Large intestine (tissue), 3 donors: ENCODE data around the gene MYH7. TPM values are rescaled to one million over a fixed set of nuclear protein-coding genes. Genes with fewer than 3 reads are reported as not detected.
"Not testable (repeated sequence)": the region's sequence is repeated elsewhere in the genome, so short reads cannot be mapped to it uniquely, and the experiment has no call there.

Source experiments
- DNase-seq, 2 donors: peaks; one replicate each; pipeline versions ENCODE4 v3.0.0 to v3.0.0-alpha.2; 2013
- H3K27ac ChIP-seq: one replicate; pipeline ENCODE4 v1.5.1; 2013; ENCODE audit warnings: low read length
- H3K27me3 ChIP-seq: 2 replicates; pipeline ENCODE4 v1.6.1; 2013; ENCODE audit warnings: low read length; ENCODE audit not compliant: control insufficient read depth, insufficient read depth
- H3K36me3 ChIP-seq: 2 replicates; pipeline ENCODE4 v1.6.1; 2013; ENCODE audit warnings: low read length; ENCODE audit not compliant: control insufficient read depth, insufficient read depth
- H3K4me1 ChIP-seq: one replicate; pipeline ENCODE4 v1.6.1; 2013; ENCODE audit warnings: low read length; ENCODE audit not compliant: control insufficient read depth, insufficient read depth
- H3K4me3 ChIP-seq: one replicate; pipeline ENCODE4 v1.5.1; 2013; ENCODE audit warnings: low read length
- H3K9me3 ChIP-seq: one replicate; pipeline ENCODE4 v1.6.1; 2013; ENCODE audit warnings: mild to moderate bottlenecking, low read depth, low read length, moderate library complexity; ENCODE audit not compliant: control insufficient read depth
- WGBS: methylation state at CpG from one replicate; pipeline ENCODE4 v1.1.5; 2013; ENCODE audit warnings: low lambda C conversion rate; ENCODE audit not compliant: insufficient coverage; 5-methylcytosine and 5-hydroxymethylcytosine counted together
- polyA plus RNA-seq: library from polyadenylated mRNA; unstranded; fragments of 120-200 nt; gene quantifications from one replicate; pipeline ENCODE4 v1.2.1, GENCODE V29; 2013

Gene MYH7
- polyA plus RNA-seq, 1 donor = 0.91 TPM

DNA sequence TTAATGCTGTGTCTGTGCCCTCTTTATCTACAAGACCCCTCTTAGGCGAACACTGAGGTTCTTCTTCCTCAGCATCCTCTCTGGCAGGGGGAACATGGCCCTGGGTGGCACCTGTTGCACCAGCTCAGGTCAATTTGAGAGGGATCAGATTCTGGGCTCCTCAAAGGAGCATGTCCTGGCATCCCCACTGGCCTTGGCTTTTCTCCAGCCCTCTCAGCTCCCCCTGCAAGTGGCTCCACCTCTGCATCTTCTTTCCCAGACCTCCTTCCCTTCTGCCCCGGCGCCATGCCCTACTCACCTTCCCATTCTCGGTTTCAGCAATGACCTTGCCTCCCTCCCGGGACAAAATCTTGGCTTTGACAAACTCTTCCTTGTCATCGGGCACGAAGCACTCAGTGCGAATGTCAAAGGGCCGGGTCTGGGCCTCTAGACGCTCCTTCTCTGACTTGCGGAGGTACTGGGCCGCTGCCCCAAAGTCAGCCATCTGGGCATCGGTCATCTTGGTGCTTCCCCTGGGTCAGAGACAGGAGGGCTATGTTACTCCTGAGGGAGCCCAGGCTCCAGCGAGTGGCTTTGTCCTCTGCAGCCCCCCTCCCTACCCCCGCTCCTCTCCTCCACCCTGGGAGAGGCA is 28.6 kb downstream of the MYH7 start:
- Histone ChIP-seq H3K4me1 (no peaks in the 10 kb centered on the region), H3K27me3 (peaks cover 3% of the 10 kb centered on the region), H3K36me3 (no peaks in the 10 kb centered on the region), H3K9me3 (no peaks in the 10 kb centered on the region), H3K4me3 (no peak overlapping the region), H3K27ac (no peak overlapping the region)
- WGBS = 80% methylated on average over 1 of the region's 15 CpGs
- DNase-seq = no peak

DNA sequence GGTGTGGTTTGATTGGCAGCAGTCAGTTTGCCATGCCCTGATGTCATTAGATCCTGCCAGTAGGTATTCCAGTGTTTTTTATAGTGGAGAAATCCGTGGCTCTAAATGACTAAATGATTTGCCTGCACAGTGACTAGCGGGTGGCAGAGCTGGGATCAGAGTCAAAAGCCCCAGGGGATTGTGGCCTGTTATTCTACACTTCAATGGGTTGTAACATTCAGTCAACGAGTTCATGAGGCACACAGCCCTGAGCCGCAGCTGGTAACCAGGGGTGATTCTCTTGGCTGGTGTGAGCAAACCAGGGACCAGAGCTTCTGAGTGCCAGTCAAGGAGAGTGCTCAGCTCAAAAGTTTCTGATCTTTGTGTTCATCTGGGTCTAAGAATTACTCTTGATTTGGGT is 29.2 kb downstream of the MYH7 start:
- 100% methylated on average over 1 of the region's 4 CpGs for WGBS
- H3K4me3 ChIP-seq = no peak overlapping the region
- no peaks in the 10 kb centered on the region for H3K9me3 ChIP-seq
- H3K36me3 ChIP-seq = no peaks in the 10 kb centered on the region
- no peaks in the 10 kb centered on the region for H3K4me1 ChIP-seq
- peaks cover 3% of the 10 kb centered on the region for H3K27me3 ChIP-seq
- no peak for DNase-seq
- H3K27ac ChIP-seq = no peak overlapping the region

DNA sequence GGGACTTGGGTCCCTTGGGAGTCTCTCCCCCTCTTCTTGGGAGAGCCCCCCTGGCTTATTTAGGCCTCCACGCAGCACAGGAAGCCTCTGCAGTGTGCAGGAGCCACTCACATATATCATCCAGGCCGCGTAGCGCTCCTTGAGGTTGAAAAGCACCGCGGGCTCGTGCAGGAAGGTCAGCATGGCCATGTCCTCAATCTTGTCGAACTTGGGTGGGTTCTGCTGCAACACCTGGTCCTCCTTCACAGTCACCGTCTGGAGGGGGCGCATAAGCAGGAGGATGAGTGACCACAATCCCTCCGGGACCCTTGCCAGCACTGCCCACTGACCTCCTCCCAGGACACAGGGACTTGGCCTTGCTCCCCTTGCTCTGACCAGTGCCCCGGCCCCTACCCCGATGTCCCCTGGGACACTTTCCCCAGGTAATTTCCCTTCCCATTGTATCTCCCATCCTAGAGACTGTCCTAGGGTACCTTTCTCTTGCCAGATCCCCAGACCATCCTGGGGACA is 29.9 kb downstream of the MYH7 start:
- H3K9me3 ChIP-seq = no peaks in the 10 kb centered on the region
- no peaks in the 10 kb centered on the region for H3K36me3 ChIP-seq
- WGBS = no CpG with 5 or more reads among the region's 13 CpGs
- no peak overlapping the region for H3K4me3 ChIP-seq
- H3K27ac ChIP-seq = no peak overlapping the region
- H3K27me3 ChIP-seq = peaks cover 3% of the 10 kb centered on the region
- no peaks in the 10 kb centered on the region for H3K4me1 ChIP-seq
- DNase-seq = no peak

- H3K27ac ChIP-seq = no peak overlapping the region
- no peak for DNase-seq
- H3K4me3 ChIP-seq = no peak overlapping the region
- no peaks in the 10 kb centered on the region for H3K9me3 ChIP-seq
- no peaks in the 10 kb centered on the region for H3K36me3 ChIP-seq
- H3K4me1 ChIP-seq = no peaks in the 10 kb centered on the region
- peaks cover 3% of the 10 kb centered on the region for H3K27me3 ChIP-seq
- no CpG with 5 or more reads among the region's 10 CpGs for WGBS
Measured at GRCh38 chr14:23405096-23405495, 30.4 kb downstream of the MYH7 start.

GRCh38 chr14:23404331-23404900 is 31.0 kb downstream of the MYH7 start:
- H3K27ac ChIP-seq = no peak overlapping the region
- no peaks in the 10 kb centered on the region for H3K36me3 ChIP-seq
- H3K4me1 ChIP-seq = no peaks in the 10 kb centered on the region
- no peaks in the 10 kb centered on the region for H3K9me3 ChIP-seq
- peaks cover 3% of the 10 kb centered on the region for H3K27me3 ChIP-seq
- DNase-seq = no peak
- WGBS = no CpG with 5 or more reads among the region's 14 CpGs
- H3K4me3 ChIP-seq = no peak overlapping the region

- peaks cover 3% of the 10 kb centered on the region for H3K27me3 ChIP-seq
- H3K9me3 ChIP-seq = no peaks in the 10 kb centered on the region
- no CpG with 5 or more reads among the region's 4 CpGs for WGBS
- no peaks in the 10 kb centered on the region for H3K36me3 ChIP-seq
- H3K4me1 ChIP-seq = no peaks in the 10 kb centered on the region
- no peak overlapping the region for H3K4me3 ChIP-seq
- DNase-seq = peak in 1 of 2 donors; percentile 13
- H3K27ac ChIP-seq = no peak overlapping the region
Measured at GRCh38 chr14:23403908-23404307, 31.6 kb downstream of the MYH7 start.

DNA sequence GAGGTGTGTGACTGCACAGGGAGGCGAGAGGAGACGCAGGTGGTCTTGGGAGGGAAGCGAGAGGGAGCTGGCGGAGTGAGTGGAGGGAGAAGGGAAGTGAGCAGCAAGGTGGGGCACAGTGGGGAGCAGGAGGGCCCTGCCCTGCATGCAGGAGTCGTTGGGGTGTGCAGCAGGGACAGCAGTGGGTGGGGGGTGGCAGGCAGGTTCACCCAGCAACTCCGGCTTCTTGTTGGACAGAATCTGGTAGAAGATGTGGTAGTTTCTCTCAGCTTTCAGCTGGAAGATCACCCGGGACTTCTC is 32.4 kb downstream of the MYH7 start:
- Histone ChIP-seq H3K9me3 (no peaks in the 10 kb centered on the region), H3K36me3 (no peaks in the 10 kb centered on the region), H3K27ac (no peak overlapping the region), H3K4me3 (no peak overlapping the region), H3K4me1 (no peaks in the 10 kb centered on the region), H3K27me3 (peaks cover 3% of the 10 kb centered on the region)
- DNase-seq = no peak
- 72% methylated on average over 4 of the region's 7 CpGs for WGBS

DNA sequence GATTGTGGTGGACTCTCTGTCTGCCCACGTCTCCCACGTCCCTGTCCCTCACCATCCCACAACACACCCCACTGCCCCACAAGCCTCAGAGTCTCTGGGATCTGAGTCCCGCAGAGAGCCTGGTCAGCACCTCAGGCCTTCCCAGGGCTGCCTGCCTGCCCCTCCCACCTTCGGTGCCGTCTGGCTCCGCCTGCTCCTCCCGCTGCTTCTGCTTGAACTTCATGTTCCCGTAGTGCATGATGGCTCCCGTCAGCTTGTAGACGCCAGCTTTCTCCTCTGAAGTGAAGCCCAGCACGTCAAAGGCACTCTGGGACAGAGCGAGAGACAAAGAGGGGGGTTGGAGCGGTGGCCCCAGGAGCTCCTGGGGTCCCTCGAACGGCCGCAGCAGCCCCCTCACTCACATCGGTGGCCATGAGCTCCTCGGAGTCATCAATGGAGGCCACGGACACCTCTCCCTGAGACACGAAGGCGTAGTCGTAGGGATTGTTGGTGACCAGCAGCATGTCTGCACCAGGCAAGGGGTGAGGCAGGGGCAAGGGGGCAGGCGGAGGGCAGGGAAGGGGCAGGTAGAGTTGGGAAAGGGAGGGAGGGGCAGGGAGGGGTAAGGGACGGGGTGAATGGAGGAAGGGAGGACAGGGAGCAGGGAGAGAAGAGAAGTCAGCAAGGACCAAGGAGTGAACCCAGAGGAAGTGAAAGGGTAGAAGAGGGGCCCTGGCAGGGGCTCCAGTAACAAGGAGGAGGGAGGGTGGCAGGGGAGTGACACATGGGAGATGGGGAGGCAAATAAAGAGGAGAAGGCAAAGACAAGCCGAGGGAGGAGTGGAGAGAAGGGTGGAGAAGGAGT is 32.9 kb downstream of the MYH7 start:
- Histone ChIP-seq H3K4me3 (no peak overlapping the region), H3K27me3 (peaks cover 3% of the 10 kb centered on the region), H3K36me3 (no peaks in the 10 kb centered on the region), H3K9me3 (no peaks in the 10 kb centered on the region), H3K4me1 (no peaks in the 10 kb centered on the region), H3K27ac (no peak overlapping the region)
- DNase-seq = no peak
- 50% methylated on average over 1 of the region's 25 CpGs for WGBS

- H3K27me3 ChIP-seq = peaks cover 3% of the 10 kb centered on the region
- DNase-seq = no peak
- WGBS = no CpG with 5 or more reads among the region's 4 CpGs
- H3K27ac ChIP-seq = no peak overlapping the region
- H3K4me1 ChIP-seq = no peaks in the 10 kb centered on the region
- H3K4me3 ChIP-seq = no peak overlapping the region
- H3K9me3 ChIP-seq = no peaks in the 10 kb centered on the region
- no peaks in the 10 kb centered on the region for H3K36me3 ChIP-seq
Measured at GRCh38 chr14:23401291-23401690, 34.2 kb downstream of the MYH7 start.

GRCh38 chr14:23400496-23401149 is 34.8 kb downstream of the MYH7 start:
- H3K27ac ChIP-seq, DNase-seq, H3K27me3 ChIP-seq, H3K36me3 ChIP-seq, H3K9me3 ChIP-seq, H3K4me3 ChIP-seq, H3K4me1 ChIP-seq: not testable (repeated sequence)
- WGBS = no CpG with 5 or more reads among the region's 16 CpGs
